Astrocyte of the spinal cord (primary cell): ENCODE measurements around the gene COL4A2.

ENCODE experiments used
- DNase-seq: peaks from one replicate; pipeline ENCODE4 v3.0.0; 2011; ENCODE audit warnings: low read depth, low spot score
- H3K4me3 ChIP-seq: 2 replicates; pipeline ENCODE4 v1.5.1; 2011; ENCODE audit warnings: low read depth, mild to moderate bottlenecking, low read length, moderate library complexity
- CTCF ChIP-seq: IDR thresholded peaks from 2 replicates; pipeline ENCODE4 v1.5.1; 2012; ENCODE audit warnings: low read depth, mild to moderate bottlenecking, low read length, inconsistent platforms
- in situ Hi-C: cut with HindIII; loops from 2 replicates; pipeline ENCODE4 v1.10.0; 2017; ENCODE audit warnings: low sequenced_read_pairs

COL4A2 gene

GRCh38 chr13:110546378-110546777 is 239.3 kb downstream of the COL4A2 start:
- DNase-seq, result no peak
- in situ Hi-C loops, result no loop called here
- no peak for TF ChIP-seq CTCF

GRCh38 chr13:110546926-110547325 is 239.8 kb downstream of the COL4A2 start:
- no peak for TF ChIP-seq CTCF
- DNase-seq, result peak; percentile 97
- no peak overlapping the region for H3K4me3 ChIP-seq
- in situ Hi-C loops, result no loop called here

More at GRCh38 chr13:110546378-110546777, 239.3 kb downstream of the COL4A2 start:
- no peak overlapping the region for H3K4me3 ChIP-seq

DNA sequence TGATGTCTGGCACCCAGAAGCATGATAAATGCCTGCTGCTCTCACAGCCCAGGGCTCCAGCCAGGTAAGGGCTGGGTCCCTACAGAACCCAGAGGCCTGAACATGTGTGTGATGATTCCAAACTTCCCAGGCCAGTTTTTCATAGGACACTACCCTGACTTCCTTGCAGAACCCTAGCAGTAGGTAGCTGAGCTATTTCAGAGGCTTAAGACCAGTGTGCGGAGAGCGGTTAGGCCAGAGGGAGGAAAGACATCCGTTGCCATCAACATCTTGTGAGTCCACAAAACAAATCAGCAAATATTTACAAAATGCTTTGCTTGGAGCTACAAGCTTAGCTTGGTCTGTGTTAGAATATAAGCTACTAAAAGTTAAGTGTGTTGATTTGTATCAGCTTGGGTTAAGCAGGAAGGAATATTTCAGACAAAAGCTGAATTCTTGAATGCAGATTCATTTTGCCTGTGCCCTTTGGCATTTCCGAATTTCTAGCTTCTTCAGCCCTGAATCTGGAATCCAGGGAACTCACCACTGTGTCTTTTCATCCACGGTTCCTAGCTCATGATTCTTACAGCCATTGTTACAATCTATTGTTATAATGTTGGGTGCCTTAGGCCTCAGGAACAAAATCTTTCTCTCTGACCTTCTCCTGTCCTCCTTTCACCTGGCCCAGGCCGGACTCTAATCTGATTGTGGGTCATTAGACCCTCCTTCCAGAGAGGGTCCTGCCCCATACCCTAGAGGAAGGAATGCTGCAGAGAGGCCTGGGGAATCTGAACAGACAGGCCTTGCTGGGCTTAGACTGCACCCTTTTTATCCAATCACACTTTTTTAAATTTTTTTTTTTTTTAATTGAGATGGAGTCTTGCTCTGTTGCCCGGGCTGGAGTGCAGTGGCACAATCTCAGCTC is 242.1 kb downstream of the COL4A2 start:
- in situ Hi-C loops, result no loop called here
- H3K4me3 ChIP-seq, result no peak overlapping the region
- no peak for DNase-seq
- no peak for TF ChIP-seq CTCF

DNA sequence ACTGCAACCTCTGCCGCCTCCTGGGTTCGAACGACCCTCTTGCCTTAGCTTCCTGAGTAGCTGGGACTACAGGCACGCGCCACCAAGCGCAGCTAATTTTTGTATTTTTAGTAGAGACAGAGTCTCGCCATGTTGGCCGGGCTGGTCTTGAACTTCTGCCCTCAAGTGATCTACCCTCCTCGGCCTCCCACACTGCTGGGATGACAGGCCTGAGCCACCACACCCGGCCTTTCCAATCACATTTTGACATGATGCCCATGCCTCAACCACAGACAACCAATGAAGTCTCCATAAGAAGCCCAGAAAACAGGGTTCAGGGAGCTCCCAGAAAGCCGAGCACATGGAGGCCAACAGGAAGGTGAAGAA is 242.7 kb downstream of the COL4A2 start:
- DNase-seq, result no peak
- TF ChIP-seq CTCF, result no peak
- in situ Hi-C loops, result no loop called here
- no peak overlapping the region for H3K4me3 ChIP-seq

GRCh38 chr13:110551284-110551683 is 244.2 kb downstream of the COL4A2 start:
- in situ Hi-C loops, result no loop called here
- DNase-seq, result no peak
- no peak overlapping the region for H3K4me3 ChIP-seq
- TF ChIP-seq CTCF, result no peak

DNA sequence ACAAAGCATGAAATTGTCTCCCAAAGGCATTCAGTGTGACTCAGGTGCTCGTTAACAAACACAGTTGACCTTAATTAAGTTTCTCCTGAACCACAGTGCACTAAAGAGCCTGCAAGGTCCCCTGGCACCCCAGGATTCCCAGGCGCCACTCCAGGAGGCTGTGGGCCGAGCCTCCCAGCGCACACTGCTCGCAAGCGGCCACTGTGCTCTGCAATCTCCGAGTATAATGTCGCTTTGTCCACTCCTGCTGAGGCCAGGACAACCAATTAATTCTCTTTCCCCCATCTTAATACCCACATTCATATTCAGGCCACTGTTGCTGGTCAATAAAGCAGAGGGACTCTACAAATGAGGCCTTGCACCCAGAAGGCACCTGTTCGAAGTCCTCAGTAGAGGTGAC is 245.7 kb downstream of the COL4A2 start:
- no peak for DNase-seq
- in situ Hi-C loops, result no loop called here
- no peak for TF ChIP-seq CTCF
- H3K4me3 ChIP-seq, result no peak overlapping the region
